GM23248 (cell line): ENCODE data around the gene SEZ6L. TPM values are rescaled to one million over a fixed set of nuclear protein-coding genes. Genes with fewer than 3 reads are reported as not detected.

Experiments
- DNase-seq: peaks from one replicate; pipeline ENCODE4 v3.0.0-alpha.2; 2015
- H2AFZ ChIP-seq: fragments of 200-600 bp; sonication (generic); 2 replicates; pipeline ENCODE4 v1.6.1; 2016; ENCODE audit warnings: antibody characterized with exemption
- H3F3A ChIP-seq: fragments of 200-600 bp; sonication (generic); 2 replicates; pipeline ENCODE4 v1.6.1; 2016; ENCODE audit warnings: mild to moderate bottlenecking, antibody characterized with exemption, mixed run types; ENCODE audit not compliant: insufficient read depth
- H3K27ac ChIP-seq: fragments of 200-600 bp; sonication (generic); 2 replicates; pipeline ENCODE4 v1.5.1; 2016; ENCODE audit warnings: mild to moderate bottlenecking
- H3K27me3 ChIP-seq: fragments of 200-600 bp; sonication (generic); replicated peaks from 2 replicates; pipeline ENCODE4 v1.6.1; 2016; ENCODE audit warnings: mild to moderate bottlenecking; ENCODE audit not compliant: insufficient read depth
- H3K36me3 ChIP-seq: fragments of 200-600 bp; sonication (generic); 2 replicates; pipeline ENCODE4 v1.6.1; 2016; ENCODE audit warnings: low read depth, mild to moderate bottlenecking
- H3K4me1 ChIP-seq: fragments of 200-600 bp; sonication (generic); 2 replicates; pipeline ENCODE4 v1.6.1; 2016; ENCODE audit warnings: mild to moderate bottlenecking; ENCODE audit not compliant: insufficient read depth
- H3K4me2 ChIP-seq: fragments of 200-600 bp; sonication (generic); one replicate; pipeline ENCODE4 v1.6.1; 2016; ENCODE audit warnings: mild to moderate bottlenecking; ENCODE audit not compliant: unreplicated experiment
- H3K4me3 ChIP-seq: fragments of 200-600 bp; sonication (generic); 2 replicates; pipeline ENCODE4 v1.5.1; 2016; ENCODE audit warnings: mild to moderate bottlenecking
- H3K79me2 ChIP-seq: fragments of 200-600 bp; sonication (generic); 2 replicates; pipeline ENCODE4 v1.6.1; 2016; ENCODE audit warnings: mild to moderate bottlenecking; ENCODE audit not compliant: insufficient read depth
- H3K9ac ChIP-seq: fragments of 200-600 bp; sonication (generic); 2 replicates; pipeline ENCODE4 v1.6.1; 2016; ENCODE audit warnings: mild to moderate bottlenecking
- H3K9me2 ChIP-seq: fragments of 200-600 bp; sonication (generic); 2 replicates; pipeline ENCODE4 v1.6.1; 2016; ENCODE audit warnings: mixed run types, mild to moderate bottlenecking, moderate library complexity; ENCODE audit not compliant: insufficient read depth
- H3K9me3 ChIP-seq: fragments of 200-600 bp; sonication (generic); one replicate; pipeline ENCODE4 v1.6.1; 2017; ENCODE audit warnings: low read depth
- H4K20me1 ChIP-seq: fragments of 200-600 bp; sonication (generic); 2 replicates; pipeline ENCODE4 v1.6.0; 2016; ENCODE audit not compliant: insufficient read depth
- EZH2 ChIP-seq: fragments of 200-600 bp; sonication (generic); IDR thresholded peaks from 2 replicates; pipeline ENCODE4 v1.6.1; 2018; ENCODE audit warnings: antibody characterized with exemption, mild to moderate bottlenecking; ENCODE audit not compliant: insufficient read depth, poor library complexity, severe bottlenecking
- EZH2phosphoT487 ChIP-seq: fragments of 200-600 bp; sonication (generic); IDR thresholded peaks from 2 replicates; pipeline ENCODE4 v1.6.1; 2018; ENCODE audit warnings: antibody characterized with exemption, moderate library complexity, mild to moderate bottlenecking, low read depth; ENCODE audit not compliant: insufficient read depth
- WGBS, 2 experiments: methylation state at CpG; one replicate each; pipeline ENCODE4 v1.1.6; 2015 to 2017; ENCODE audit warnings: low lambda C conversion rate in 2 of 2, low coverage in 1 of 2; ENCODE audit errors: missing lambda C conversion rate in 2 of 2; 5-methylcytosine and 5-hydroxymethylcytosine counted together
- in situ Hi-C: fragments of 300-500 bp; cut with MboI; formaldehyde crosslinking; loops from 2 replicates; pipeline ENCODE4 v1.15.0; 2020
- polyA plus RNA-seq: library from polyadenylated mRNA; unstranded; fragments of >200 nt; fragmentation: Nextera tagmentation; extraction: Ambion mirVana; gene quantifications from 2 replicates; pipeline ENCODE4 v1.2.1, GENCODE V29; 2016
- total RNA-seq: library from RNA; depleted of rRNA; stranded (reverse); fragments of >200 nt; shearing (Covaris generic); gene quantifications from 2 replicates; pipeline ENCODE4 v1.2.3, GENCODE V29; 2014

Gene SEZ6L
- total and polyA plus RNA-seq, 2 experiments from 2014 or later: under 0.01 to 0.18 TPM

DNA sequence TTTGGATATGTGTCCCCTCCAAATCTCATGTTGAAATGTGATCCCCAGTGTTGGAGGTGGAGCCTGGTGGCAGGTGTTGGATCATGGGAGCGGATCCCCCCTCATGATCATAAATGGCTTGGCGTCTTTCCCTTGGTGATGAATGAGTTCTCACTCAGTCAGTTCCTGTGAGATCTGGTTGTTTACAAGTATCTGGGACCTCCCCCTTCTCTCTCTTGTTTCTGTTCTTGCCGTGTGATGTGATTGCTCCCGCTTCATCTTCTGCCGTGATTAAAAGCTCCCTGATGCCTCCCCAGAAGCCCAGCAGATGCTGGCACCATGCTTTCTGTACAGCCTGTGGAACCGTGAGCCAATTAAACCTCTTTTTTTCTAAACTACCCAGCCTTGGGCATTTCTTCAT lies 102.2 kb downstream of the SEZ6L start:
- H3F3A ChIP-seq: no peaks in the 10 kb centered on the region
- H2AFZ ChIP-seq: no peak overlapping the region
- TF ChIP-seq EZH2phosphoT487 (no peak), EZH2 (no peak)
- in situ Hi-C loops: no loop called here
- no peaks in the 10 kb centered on the region for H3K9me2 ChIP-seq
- WGBS, 2 experiments: 11 to 16% methylated on average over 6 of the region's 6 CpGs
- no peak overlapping the region for H3K4me2 ChIP-seq
- H3K27ac ChIP-seq: no peak overlapping the region
- H4K20me1 ChIP-seq: no peaks in the 10 kb centered on the region
- H3K4me3 ChIP-seq: no peak overlapping the region
- no peaks in the 10 kb centered on the region for H3K4me1 ChIP-seq
- H3K79me2 ChIP-seq: no peaks in the 10 kb centered on the region
- H3K9ac ChIP-seq: no peak overlapping the region
- DNase-seq: no peak
- peaks cover 7% of the 10 kb centered on the region; the same call in 1 of the 2 replicates for H3K27me3 ChIP-seq
- H3K9me3 ChIP-seq: no peaks in the 10 kb centered on the region
- H3K36me3 ChIP-seq: no peaks in the 10 kb centered on the region

DNA sequence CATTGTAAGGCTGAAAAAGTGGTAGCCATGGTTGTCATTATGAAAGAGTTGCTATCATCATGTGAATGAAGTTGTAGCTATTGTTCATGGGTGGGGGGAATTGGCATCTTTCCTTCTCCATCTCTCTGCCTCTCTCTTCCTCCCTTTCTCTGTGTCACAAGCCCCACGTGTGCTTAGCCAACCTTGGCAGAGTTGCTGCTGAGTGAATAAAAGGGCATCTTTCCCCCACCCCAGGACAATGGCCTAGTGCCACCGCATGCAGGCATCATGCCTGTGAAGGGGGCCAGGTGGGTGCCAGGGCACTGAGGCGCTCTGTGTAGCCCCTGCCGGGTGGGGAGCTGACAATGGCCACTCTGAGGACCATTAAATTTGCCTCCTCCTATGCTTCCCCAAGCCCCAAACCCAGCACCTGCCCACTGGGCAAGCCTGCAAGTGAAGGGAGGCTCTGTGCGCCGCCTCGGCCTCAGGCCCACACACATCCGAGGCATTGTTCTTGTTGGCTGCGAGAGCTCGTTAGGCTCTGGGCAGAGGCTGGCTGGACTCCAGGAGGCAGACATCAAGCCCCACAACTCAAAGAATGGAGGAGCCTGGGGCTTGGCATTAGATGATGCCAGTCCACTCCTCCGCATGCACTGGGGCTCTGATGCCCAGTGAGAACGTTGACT lies 103.9 kb downstream of the SEZ6L start:
- H3K79me2 ChIP-seq: no peaks in the 10 kb centered on the region
- no peak overlapping the region for H3K4me2 ChIP-seq
- no peak overlapping the region for H3K4me3 ChIP-seq
- no peaks in the 10 kb centered on the region for H3K9me2 ChIP-seq
- H3K27me3 ChIP-seq: peaks cover 7% of the 10 kb centered on the region; the same call in 1 of the 2 replicates
- no peaks in the 10 kb centered on the region for H4K20me1 ChIP-seq
- TF ChIP-seq EZH2 (no peak), EZH2phosphoT487 (no peak)
- H3K36me3 ChIP-seq: no peaks in the 10 kb centered on the region
- no peaks in the 10 kb centered on the region for H3F3A ChIP-seq
- H2AFZ ChIP-seq: no peak overlapping the region
- in situ Hi-C loops: no loop called here
- H3K4me1 ChIP-seq: no peaks in the 10 kb centered on the region
- no peak for DNase-seq
- no peak overlapping the region for H3K9ac ChIP-seq
- no peaks in the 10 kb centered on the region for H3K9me3 ChIP-seq
- H3K27ac ChIP-seq: no peak overlapping the region
- 47 to 48% methylated on average over 12 of the region's 12 CpGs for WGBS, 2 experiments

GRCh38 chr22:26276529-26277160 lies 107.4 kb downstream of the SEZ6L start:
- H3K9ac ChIP-seq: no peak overlapping the region
- no peak overlapping the region for H2AFZ ChIP-seq
- no peaks in the 10 kb centered on the region for H3K9me3 ChIP-seq
- H3K27me3 ChIP-seq: no peaks in the 10 kb centered on the region
- H3K4me1 ChIP-seq: no peaks in the 10 kb centered on the region
- no peak for DNase-seq
- H3K79me2 ChIP-seq: no peaks in the 10 kb centered on the region
- no peaks in the 10 kb centered on the region for H4K20me1 ChIP-seq
- no peaks in the 10 kb centered on the region for H3F3A ChIP-seq
- H3K4me2 ChIP-seq: no peak overlapping the region
- H3K4me3 ChIP-seq: no peak overlapping the region
- no peak for TF ChIP-seq EZH2
- no peak for TF ChIP-seq EZH2phosphoT487
- no peak overlapping the region for H3K27ac ChIP-seq
- 32 to 44% methylated on average over 11 of the region's 11 CpGs for WGBS, 2 experiments
- in situ Hi-C loops: no loop called here
- H3K9me2 ChIP-seq: no peaks in the 10 kb centered on the region
- no peaks in the 10 kb centered on the region for H3K36me3 ChIP-seq

DNA sequence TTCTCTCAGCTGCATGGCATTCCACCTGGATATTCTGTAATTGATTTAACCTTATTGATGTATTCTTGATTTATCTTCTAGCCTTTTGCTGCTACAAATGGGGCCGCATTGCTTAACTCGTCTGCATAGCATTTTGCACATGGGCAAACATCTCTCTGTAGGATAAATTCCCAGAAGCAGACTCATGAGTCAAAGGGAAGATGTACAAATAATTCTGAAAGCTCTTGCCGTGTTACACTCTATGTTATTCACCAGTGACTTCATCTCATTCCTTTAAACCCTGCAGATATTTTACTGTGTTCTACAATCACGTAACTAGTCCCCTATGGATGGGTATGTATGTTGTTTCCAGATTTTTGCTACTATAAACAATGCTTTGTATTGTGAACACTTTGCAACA lies 112.7 kb downstream of the SEZ6L start:
- Histone ChIP-seq H2AFZ (no peak overlapping the region), H3K9me3 (no peaks in the 10 kb centered on the region), H3K27ac (no peak overlapping the region), H3K79me2 (no peaks in the 10 kb centered on the region), H3K9me2 (no peaks in the 10 kb centered on the region), H3K9ac (no peak overlapping the region), H3K4me2 (no peak overlapping the region), H4K20me1 (no peaks in the 10 kb centered on the region), H3K27me3 (peaks cover 6% of the 10 kb centered on the region; the same call in 1 of the 2 replicates), H3K4me1 (no peaks in the 10 kb centered on the region), H3F3A (no peaks in the 10 kb centered on the region), H3K36me3 (no peaks in the 10 kb centered on the region), H3K4me3 (no peak overlapping the region)
- in situ Hi-C loops: no loop called here
- no peak for TF ChIP-seq EZH2phosphoT487
- no peak for TF ChIP-seq EZH2
- peak; percentile 20 for DNase-seq
- WGBS, 2 experiments: 22 to 28% methylated on average over 4 of the region's 4 CpGs
